Measurements from ENCODE around the gene SSTR5.

Gene SSTR5

GRCh38 chr16:1093284-1094123 lies 21.0 kb downstream of the SSTR5 start:
- DNase-seq = no peak

DNA sequence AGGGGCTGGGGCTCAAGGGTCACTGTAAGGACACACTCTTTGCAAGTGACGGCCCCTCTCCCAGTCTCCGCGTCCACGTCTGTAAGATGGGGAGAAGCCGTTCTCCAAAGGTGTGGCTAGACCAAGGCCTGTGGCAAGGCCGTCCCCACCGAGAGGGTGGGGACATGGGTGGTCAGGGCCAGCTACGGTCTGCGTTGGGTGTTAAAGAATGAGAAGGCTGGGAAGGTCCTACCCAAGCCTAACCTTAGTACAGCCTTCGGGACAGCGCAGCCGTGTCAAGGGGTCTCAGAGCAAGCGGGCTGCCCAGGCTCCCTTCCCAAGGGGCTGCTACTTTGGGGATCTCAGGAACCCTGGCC lies 21.6 kb downstream of the SSTR5 start:
- no peak for DNase-seq

DNA sequence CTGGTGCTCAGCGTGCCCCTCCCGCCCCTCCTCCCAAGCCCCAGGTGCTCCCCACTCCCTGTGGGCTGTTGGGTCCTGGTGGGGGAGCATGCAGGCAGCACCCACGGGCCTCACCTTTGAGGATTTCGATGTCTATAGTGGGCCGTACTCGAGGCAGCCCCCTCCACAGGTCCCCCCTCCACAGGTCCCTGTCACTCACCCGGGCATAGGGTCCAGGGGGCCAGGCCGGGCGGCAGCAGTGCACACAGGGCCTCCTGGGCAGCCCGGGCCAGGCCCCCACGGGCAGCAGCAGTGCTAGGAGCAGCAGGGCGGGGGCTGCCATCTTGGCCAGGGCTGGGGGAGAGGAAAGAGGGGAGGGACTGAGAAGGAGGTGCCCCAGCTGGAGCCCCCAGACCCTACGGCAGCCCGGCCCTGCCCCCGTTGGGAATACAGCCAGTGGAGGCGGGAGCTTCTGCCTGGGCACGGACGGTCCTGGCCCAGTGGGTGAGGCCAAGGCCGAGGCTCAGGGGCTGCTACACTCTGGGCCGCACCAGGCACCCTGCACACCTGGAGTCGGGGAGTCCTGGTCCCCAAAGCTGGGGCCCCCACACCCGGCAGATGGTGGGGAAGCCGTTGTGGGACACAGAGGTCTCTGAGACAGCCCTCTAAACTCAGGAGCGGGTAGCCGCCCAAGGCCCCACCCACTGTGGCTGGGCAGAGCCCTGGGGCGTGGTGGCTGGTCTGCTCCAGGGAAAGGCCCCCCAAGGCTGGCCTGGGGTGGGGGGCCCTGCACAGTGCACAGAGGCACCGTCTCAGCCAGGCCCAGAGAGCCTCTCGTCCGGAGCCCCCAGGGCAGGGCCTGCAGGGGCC lies 22.3 kb downstream of the SSTR5 start:
- no peak for DNase-seq

DNA sequence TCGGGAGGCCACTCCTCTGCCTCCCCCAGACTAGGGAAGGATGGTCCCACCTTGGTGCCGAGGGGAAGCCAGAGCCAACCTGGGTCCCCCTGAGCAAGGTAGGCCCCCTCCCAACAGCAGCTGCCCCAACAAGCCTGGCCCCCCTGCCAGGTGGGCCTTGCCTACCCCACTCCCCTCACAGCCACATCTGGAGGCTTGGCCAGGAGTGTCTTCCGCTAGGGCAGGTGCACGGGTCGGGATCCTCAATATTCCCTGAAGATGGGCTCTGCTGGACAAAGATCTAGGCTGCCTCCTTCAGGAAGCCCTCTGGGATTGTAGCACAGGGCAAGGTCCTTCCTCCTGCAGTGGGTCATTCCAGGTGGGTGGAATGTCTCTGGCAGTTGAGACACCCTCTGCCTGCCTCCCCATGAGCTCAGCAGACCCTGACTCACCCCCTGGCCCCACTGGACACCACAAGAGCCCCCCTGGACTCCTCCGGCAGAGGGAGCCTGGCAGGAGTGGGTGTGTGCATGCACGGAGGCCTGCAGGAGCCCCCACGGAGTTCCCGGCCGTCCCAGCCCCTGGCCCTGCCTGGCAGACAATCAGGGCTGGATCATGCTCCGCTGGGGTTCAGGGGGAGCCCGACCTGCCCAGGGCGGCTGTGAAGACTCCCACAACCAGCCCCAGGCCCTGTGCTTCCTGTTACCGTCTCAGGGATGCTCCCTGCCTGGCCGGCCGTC lies 23.1 kb downstream of the SSTR5 start:
- DNase-seq = no peak

GRCh38 chr16:1096169-1097082 lies 23.9 kb downstream of the SSTR5 start, which contains the start of gene C1QTNF8:
Gene C1QTNF8, minus strand, starts transcription at chr16:1096244. Its CDS starts 1,322 bp downstream, at chr16:1094922.
- no peak for DNase-seq

- no peak for DNase-seq
Measured at GRCh38 chr16:1097156-1097555, 24.6 kb downstream of the SSTR5 start.

DNA sequence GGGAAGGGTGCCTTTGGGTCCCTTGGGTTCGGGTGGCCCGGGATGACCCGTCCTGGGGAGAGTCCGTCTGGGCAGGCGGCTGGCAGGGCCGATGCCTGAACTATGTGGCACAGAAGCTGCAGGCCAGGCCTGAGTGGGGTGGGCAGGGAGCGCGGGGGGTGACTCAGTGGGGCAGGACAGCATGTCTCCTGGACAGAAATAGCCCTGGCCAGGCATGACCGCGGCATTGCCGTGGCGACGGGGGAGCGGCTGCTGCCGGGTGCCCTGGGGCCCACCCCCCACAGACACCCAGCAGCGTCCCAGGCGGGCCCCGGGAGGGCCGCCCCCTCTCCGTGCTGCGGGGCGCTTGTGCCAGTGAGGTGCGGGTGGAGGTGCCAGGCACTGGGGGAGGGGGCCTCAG lies 25.3 kb downstream of the SSTR5 start:
- no peak for DNase-seq

- no peak for DNase-seq
Measured at GRCh38 chr16:1098266-1098991, 25.9 kb downstream of the SSTR5 start.

DNA sequence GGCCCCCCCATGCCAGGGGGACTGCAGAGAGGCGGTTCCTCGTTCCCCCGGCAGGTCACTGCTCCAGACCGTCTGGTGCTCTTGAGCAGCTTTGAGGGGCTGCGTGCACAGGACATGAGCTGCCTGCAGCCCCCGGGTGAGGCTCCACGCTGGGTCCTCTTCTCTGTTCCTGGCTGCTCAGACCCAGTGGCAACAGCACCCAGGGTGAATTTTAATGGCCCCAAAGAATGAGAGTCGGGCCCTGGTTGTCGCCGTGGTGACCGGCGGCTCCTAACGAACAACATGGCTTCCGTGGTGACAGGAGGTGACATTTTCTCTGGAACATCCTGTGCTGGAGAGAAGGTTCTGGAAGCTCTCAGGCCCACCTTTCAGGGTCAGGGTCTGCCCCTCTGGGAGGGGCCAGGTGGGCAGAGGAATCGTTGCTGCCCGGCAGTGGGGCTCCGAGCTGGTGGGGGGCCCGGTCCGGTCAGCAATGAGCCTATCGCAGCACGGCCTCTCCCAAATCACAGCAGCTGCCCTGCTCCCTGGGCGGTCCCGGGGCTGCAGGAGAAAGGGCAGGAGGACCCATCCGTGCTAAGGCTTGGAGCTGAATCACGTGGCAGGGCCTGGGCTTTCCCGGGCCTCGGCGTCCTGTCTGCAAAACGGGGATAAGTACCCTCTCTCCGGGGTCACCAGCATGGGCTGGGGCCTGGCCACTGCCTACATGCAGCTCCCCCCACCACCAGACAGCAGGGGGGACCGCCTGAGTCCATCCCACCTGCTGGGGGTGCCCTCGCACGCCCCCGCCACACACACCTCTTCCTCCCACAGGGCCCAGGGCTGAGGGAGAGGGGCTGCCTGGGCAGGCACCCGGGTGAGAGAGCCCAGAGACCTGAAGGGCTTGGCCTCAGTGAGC lies 26.9 kb downstream of the SSTR5 start:
- no peak for DNase-seq

- no peak for DNase-seq
Measured at GRCh38 chr16:1100084-1100800, 27.7 kb downstream of the SSTR5 start.

- DNase-seq = no peak
Measured at GRCh38 chr16:1101133-1101532, 28.6 kb downstream of the SSTR5 start.

- no peak for DNase-seq
Measured at GRCh38 chr16:1101573-1102332, 29.2 kb downstream of the SSTR5 start.

DNA sequence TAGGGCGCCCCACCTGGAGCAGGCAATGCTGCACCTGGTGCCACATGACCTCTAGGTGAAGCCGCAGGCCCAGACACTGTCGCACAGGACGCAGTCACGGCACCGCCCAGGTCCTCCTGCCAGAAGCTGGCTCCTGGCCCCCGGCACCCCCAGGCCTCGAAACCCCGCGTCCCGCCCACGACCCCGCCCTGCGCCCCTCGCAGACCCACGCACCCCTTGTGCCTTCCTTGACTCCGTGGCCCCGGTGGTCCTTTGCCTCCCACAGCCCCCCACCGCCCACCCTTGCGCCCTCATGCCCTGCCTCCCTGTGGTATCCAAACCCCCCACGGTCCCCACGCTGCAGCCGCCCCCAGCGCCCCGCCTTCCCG lies 29.8 kb downstream of the SSTR5 start:
- no peak for DNase-seq

DNA sequence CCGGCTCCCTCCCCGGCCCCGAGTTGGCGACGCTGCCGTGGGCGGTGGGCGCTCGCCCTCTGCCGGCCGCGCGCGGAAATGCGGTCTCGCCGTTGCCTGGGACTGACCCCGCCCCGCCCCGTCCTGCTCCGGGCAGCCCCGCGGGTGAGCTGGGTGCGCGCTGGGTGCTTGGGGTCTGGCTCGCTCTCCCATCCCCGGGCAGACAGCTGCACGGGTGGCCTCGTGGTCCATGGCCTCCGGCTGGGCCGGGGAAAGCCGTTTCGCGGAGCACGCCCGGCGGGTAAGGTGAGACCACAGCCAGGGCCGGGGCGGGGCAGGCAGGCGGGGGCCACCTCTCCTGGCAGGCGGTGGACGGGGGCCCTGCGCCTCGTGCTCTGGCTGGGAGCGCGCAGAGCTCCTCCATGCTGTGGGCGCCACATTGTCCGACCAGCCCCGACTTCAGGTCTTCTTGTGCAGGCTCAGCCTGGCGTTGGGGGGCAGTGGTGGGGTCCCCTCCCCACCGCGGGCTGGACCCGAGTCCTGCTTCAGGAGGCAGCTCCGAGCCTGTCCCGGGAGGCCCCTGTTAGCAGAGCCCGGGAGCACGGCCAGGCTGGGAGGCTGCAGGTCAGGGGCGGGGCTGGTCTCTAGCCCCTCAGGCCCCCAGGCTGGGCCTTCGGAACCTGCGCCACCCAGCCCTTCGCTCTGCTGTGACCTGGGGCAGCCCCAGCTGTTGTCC lies 30.5 kb downstream of the SSTR5 start:
- DNase-seq = peak; percentile 69

DNA sequence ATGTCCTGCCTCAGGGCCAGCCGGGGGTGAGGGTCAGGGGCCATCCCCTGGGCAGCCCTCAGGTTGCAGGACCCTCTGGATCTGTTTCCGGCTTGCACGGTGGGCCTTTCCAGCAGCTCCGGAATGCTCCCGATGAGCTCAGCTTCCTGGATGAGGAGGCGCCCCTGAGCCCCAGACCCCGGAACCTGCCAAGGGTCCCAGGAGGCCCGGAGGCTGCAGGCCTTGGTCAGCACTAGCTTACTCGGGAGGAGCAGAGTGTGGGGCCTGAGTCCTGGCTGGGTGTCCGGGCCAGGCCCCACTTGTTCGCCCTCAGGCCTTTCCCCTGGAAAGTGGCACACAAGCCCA lies 31.1 kb downstream of the SSTR5 start:
- DNase-seq = no peak

GRCh38 chr16:1105888-1106620 lies 33.5 kb downstream of the SSTR5 start:
- DNase-seq = peak; percentile 56

DNA sequence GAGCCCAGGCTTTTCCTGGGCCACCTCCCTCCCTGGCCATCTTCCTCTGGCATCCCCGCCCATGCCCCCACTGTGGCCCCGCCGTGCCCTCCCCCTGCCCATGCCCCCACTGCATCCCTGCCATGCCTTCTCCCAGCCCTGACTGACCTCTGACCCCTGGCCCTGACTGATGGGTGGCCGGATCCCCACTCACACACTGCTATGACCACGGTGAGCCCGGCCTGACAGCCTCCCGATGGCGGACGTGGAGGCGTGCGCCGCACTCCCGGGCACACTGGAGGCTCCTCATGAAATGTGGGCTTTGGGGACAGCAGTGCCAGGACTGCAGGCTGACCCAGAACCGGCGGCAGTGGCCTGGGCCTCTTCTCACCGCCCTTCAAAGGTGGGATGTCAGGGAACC lies 34.1 kb downstream of the SSTR5 start:
- no peak for DNase-seq

- no peak for DNase-seq
Measured at GRCh38 chr16:1107141-1107540, 34.6 kb downstream of the SSTR5 start.
